ENCODE data around the gene MRPS26. TPM values are rescaled to one million over a fixed set of nuclear protein-coding genes. Genes with fewer than 3 reads are reported as not detected.
A peak's percentile ranks its signal among the peaks of the same experiment; 100 is the strongest.

The MRPS26 gene
- total RNA-seq, 2 donors from 2014 or later, result 75.8 to 129 TPM

GRCh38 chr20:3041854-3042409, 3.9 kb upstream of the MRPS26 start:
- peaks cover 0 to 9% of the 10 kb centered on the region in 2 donors for H3K36me3 ChIP-seq
- no peaks in the 10 kb centered on the region for H3K9me3 ChIP-seq
- peaks cover 6% of the 10 kb centered on the region for H3K4me1 ChIP-seq (replicated peaks)
- no peak overlapping the region for H3K4me3 ChIP-seq
- no peak for TF ChIP-seq CTCF (IDR thresholded peaks at IDR 0.05)
- TF ChIP-seq POLR2AphosphoS5 (IDR thresholded peaks at IDR 0.05), result peak; percentile 17
- no peak for DNase-seq (ENCODE audit: low spot score)
- 28% methylated on average over 10 of the region's 10 CpGs for WGBS
- intact Hi-C loops (cut with DNase I), result no loop called here
- no peaks in the 10 kb centered on the region for H3K27me3 ChIP-seq (replicated peaks; ENCODE audit: insufficient read depth)
- H3K27ac ChIP-seq, result peak overlapping the region; percentile 63 to 73

GRCh38 chr20:3042625-3043024, 3.2 kb upstream of the MRPS26 start:
- Histone ChIP-seq H3K27ac (peak overlapping the region; percentile 63 to 73), H3K4me3 (no peak overlapping the region)

GRCh38 chr20:3043322-3043721, 2.5 kb upstream of the MRPS26 start, which contains the start of gene GNRH2:
Gene GNRH2 (plus strand): TSS chr20:3043622. CDS start chr20:3044415, 793 bp downstream.
- TF ChIP-seq POLR2AphosphoS5 (IDR thresholded peaks at IDR 0.05) (no peak), CTCF (IDR thresholded peaks at IDR 0.05) (no peak), POLR2A (IDR thresholded peaks at IDR 0.05) (no peak)
- intact Hi-C loops (cut with DNase I), result no loop called here
- peak within 1 kb of the TSS; percentile 63 to 73 for H3K27ac ChIP-seq
- DNase-seq (ENCODE audit: low spot score), result no peak
- H3K4me1 ChIP-seq (replicated peaks), result peaks cover 13% of the 10 kb centered on the region
- WGBS, result 71% methylated on average over 3 of the region's 3 CpGs
- H3K36me3 ChIP-seq, result no peaks in the 10 kb centered on the region
- no peaks in the 10 kb centered on the region for H3K9me3 ChIP-seq
- H3K27me3 ChIP-seq (replicated peaks; ENCODE audit: insufficient read depth), result no peaks in the 10 kb centered on the region
- H3K4me3 ChIP-seq, result no peak within 1 kb of the TSS

More at GRCh38 chr20:3042625-3043024, 3.2 kb upstream of the MRPS26 start:
- Histone ChIP-seq H3K36me3 (peaks cover 0 to 2% of the 10 kb centered on the region in 2 donors), H3K27me3 (replicated peaks; ENCODE audit: insufficient read depth) (no peaks in the 10 kb centered on the region), H3K4me1 (replicated peaks) (peaks cover 13% of the 10 kb centered on the region), H3K9me3 (no peaks in the 10 kb centered on the region)
- WGBS, result 78% methylated on average over 5 of the region's 5 CpGs
- TF ChIP-seq CTCF (IDR thresholded peaks at IDR 0.05) (no peak), POLR2A (IDR thresholded peaks at IDR 0.05) (no peak), POLR2AphosphoS5 (IDR thresholded peaks at IDR 0.05) (no peak)
- intact Hi-C loops (cut with DNase I), result no loop called here
- DNase-seq (ENCODE audit: low spot score), result no peak

- intact Hi-C loops (cut with DNase I), result no loop called here
- H3K27ac ChIP-seq, result peak overlapping the region in 1 of 2 donors; percentile 90
- H3K4me1 ChIP-seq (replicated peaks), result peaks cover 13% of the 10 kb centered on the region
- H3K27me3 ChIP-seq (replicated peaks; ENCODE audit: insufficient read depth), result no peaks in the 10 kb centered on the region
- H3K9me3 ChIP-seq, result no peaks in the 10 kb centered on the region
- no peak for DNase-seq (ENCODE audit: low spot score)
- WGBS, result 89% methylated on average over 8 of the region's 8 CpGs
- no peak overlapping the region for H3K4me3 ChIP-seq
- no peaks in the 10 kb centered on the region for H3K36me3 ChIP-seq
- TF ChIP-seq POLR2AphosphoS5 (IDR thresholded peaks at IDR 0.05), result no peak
- no peak for TF ChIP-seq CTCF (IDR thresholded peaks at IDR 0.05)
- TF ChIP-seq POLR2A (IDR thresholded peaks at IDR 0.05), result no peak
Observed at GRCh38 chr20:3044336-3044965, 1.4 kb upstream of the MRPS26 start.

Measured in prostate gland (tissue), 2 donors.